DMS53 treated with DMSO at 0.1 percent for 48 hours (cell line): ENCODE results near the gene SLC37A1.
"Not testable (repeated sequence)": the region's sequence is repeated elsewhere in the genome, so short reads cannot be mapped to it uniquely, and the experiment has no call there.

Experiments used
- DNase-seq: peaks from one replicate; lab custom pipeline; 2025; ENCODE audit not compliant: unreplicated experiment; lab: John Stamatoyannopoulos, UW

SLC37A1 gene

GRCh38 chr21:42614811-42615351 is 101.2 kb downstream of the SLC37A1 start:
- DNase-seq = no peak

- DNase-seq = not testable (repeated sequence)
These were observed 101.7 kb downstream of the SLC37A1 start for GRCh38 chr21:42615377-42615776.

GRCh38 chr21:42615924-42616323 is 102.3 kb downstream of the SLC37A1 start:
- no peak for DNase-seq

GRCh38 chr21:42616446-42616845 is 102.8 kb downstream of the SLC37A1 start:
- no peak for DNase-seq

GRCh38 chr21:42616941-42617340 is 103.3 kb downstream of the SLC37A1 start:
- DNase-seq = no peak

GRCh38 chr21:42617486-42617885 is 103.8 kb downstream of the SLC37A1 start:
- DNase-seq = no peak

- no peak for DNase-seq
These were observed 105.1 kb downstream of the SLC37A1 start for GRCh38 chr21:42618707-42619102.

GRCh38 chr21:42619166-42619565 is 105.5 kb downstream of the SLC37A1 start:
- DNase-seq = no peak

GRCh38 chr21:42619841-42620240 is 106.2 kb downstream of the SLC37A1 start:
- no peak for DNase-seq

- DNase-seq = no peak
These were observed 107.6 kb downstream of the SLC37A1 start for GRCh38 chr21:42621166-42621818.

- no peak for DNase-seq
These were observed 108.1 kb downstream of the SLC37A1 start for GRCh38 chr21:42621819-42622177.

GRCh38 chr21:42622284-42622683 is 108.6 kb downstream of the SLC37A1 start:
- no peak for DNase-seq

GRCh38 chr21:42623694-42624093 is 110.0 kb downstream of the SLC37A1 start:
- no peak for DNase-seq

- peak; percentile 28 for DNase-seq
These were observed 110.6 kb downstream of the SLC37A1 start for GRCh38 chr21:42624095-42624790.

GRCh38 chr21:42624936-42625335 is 111.3 kb downstream of the SLC37A1 start:
- DNase-seq = no peak

GRCh38 chr21:42626171-42626570 is 112.5 kb downstream of the SLC37A1 start:
- no peak for DNase-seq

GRCh38 chr21:42627527-42628289 is 114.1 kb downstream of the SLC37A1 start:
- DNase-seq = no peak

GRCh38 chr21:42628466-42629061 is 114.9 kb downstream of the SLC37A1 start:
- DNase-seq = not testable (repeated sequence)

GRCh38 chr21:42629933-42630589 is 116.4 kb downstream of the SLC37A1 start:
- DNase-seq = peak; percentile 5

- no peak for DNase-seq
These were observed 117.0 kb downstream of the SLC37A1 start for GRCh38 chr21:42630626-42631025.
